ENCODE measurements around the gene FSD1L.

- TF ChIP-seq CTCF (IDR thresholded peaks at IDR 0.05): peak in 2 of 6 experiments; percentile 34 to 55
- peak in 1 of 2 donors; percentile 39 for TF ChIP-seq POLR2A (IDR thresholded peaks at IDR 0.05)
Observed at GRCh38 chr9:105447814-105448812, at the start of gene FSD1L.

Measured in Peyer's patch (tissue), 4 donors.